Neural progenitor cell (in vitro differentiated cells): ENCODE data around the gene TK1. TPM values are rescaled to one million over a fixed set of nuclear protein-coding genes. Genes with fewer than 3 reads are reported as not detected.

Source experiments
- DNase-seq: peaks from one replicate; pipeline ENCODE4 v3.0.0-alpha.2; 2016; ENCODE audit warnings: low spot score
- H2AFZ ChIP-seq: fragments of 200-600 bp; sonication (generic); replicated peaks from 2 replicates; pipeline ENCODE4 v1.6.1; 2016; ENCODE audit warnings: antibody characterized with exemption
- H3F3A ChIP-seq: fragments of 200-600 bp; sonication (generic); 2 replicates; pipeline ENCODE4 v1.6.1; 2016; ENCODE audit warnings: antibody characterized with exemption, low read depth
- H3K27ac ChIP-seq: fragments of 200-600 bp; sonication (generic); 2 replicates; pipeline ENCODE4 v1.5.1; 2016; ENCODE audit warnings: mild to moderate bottlenecking
- H3K27me3 ChIP-seq: fragments of 200-600 bp; sonication (generic); 2 replicates; pipeline ENCODE4 v1.6.1; 2016; ENCODE audit warnings: mild to moderate bottlenecking, moderate library complexity
- H3K36me3 ChIP-seq: fragments of 200-600 bp; sonication (generic); 2 replicates; pipeline ENCODE4 v1.5.1; 2016
- H3K4me1 ChIP-seq: fragments of 200-600 bp; sonication (generic); 2 replicates; pipeline ENCODE4 v1.6.1; 2016; ENCODE audit warnings: mixed run types
- H3K4me2 ChIP-seq: fragments of 200-600 bp; sonication (generic); 2 replicates; pipeline ENCODE4 v1.6.1; 2016
- H3K4me3 ChIP-seq: fragments of 200-600 bp; sonication (generic); 2 replicates; pipeline ENCODE4 v1.5.1; 2016
- H3K79me2 ChIP-seq: fragments of 200-600 bp; sonication (generic); 2 replicates; pipeline ENCODE4 v1.6.1; 2016; ENCODE audit warnings: low read depth
- H3K9ac ChIP-seq: fragments of 200-600 bp; sonication (generic); 2 replicates; pipeline ENCODE4 v1.6.1; 2016
- H3K9me3 ChIP-seq: fragments of 200-600 bp; sonication (generic); 2 replicates; pipeline ENCODE4 v1.5.1; 2016; ENCODE audit warnings: low read depth
- H4K20me1 ChIP-seq: fragments of 200-600 bp; sonication (generic); 2 replicates; pipeline ENCODE4 v1.6.1; 2016; ENCODE audit warnings: low read depth
- H3K27ac Mint-ChIP-seq: 3 replicates; pipeline ENCODE4 v1.8.0; 2021; ENCODE audit warnings: mixed read lengths
- H3K27me3 Mint-ChIP-seq: 2 replicates; pipeline ENCODE4 v1.8.0; 2022; ENCODE audit warnings: low read depth, mild to moderate bottlenecking, inconsistent platforms, moderate library complexity, mixed read lengths; ENCODE audit not compliant: insufficient read depth
- H3K36me3 Mint-ChIP-seq: 3 replicates; pipeline ENCODE4 v1.8.0; 2021; ENCODE audit warnings: mixed read lengths
- H3K4me1 Mint-ChIP-seq: 3 replicates; pipeline ENCODE4 v1.8.0; 2021; ENCODE audit warnings: mixed read lengths
- H3K4me3 Mint-ChIP-seq: 3 replicates; pipeline ENCODE4 v1.8.0; 2021; ENCODE audit warnings: mild to moderate bottlenecking, moderate library complexity, mixed read lengths
- H3K9me3 Mint-ChIP-seq: 3 replicates; pipeline ENCODE4 v1.8.0; 2020; ENCODE audit warnings: mixed read lengths
- CTCF ChIP-seq: fragments of 200-600 bp; sonication (generic); IDR thresholded peaks from 2 replicates; pipeline ENCODE4 v1.5.1; 2017; ENCODE audit warnings: antibody characterized with exemption, mild to moderate bottlenecking
- EZH2 ChIP-seq: fragments of 200-600 bp; sonication (generic); IDR thresholded peaks from 2 replicates; pipeline ENCODE4 v1.6.1; 2017; ENCODE audit warnings: antibody characterized with exemption, mild to moderate bottlenecking, moderate library complexity
- EZH2phosphoT487 ChIP-seq: fragments of 200-600 bp; sonication (generic); IDR thresholded peaks from 2 replicates; pipeline ENCODE4 v1.6.1; 2017; ENCODE audit warnings: antibody characterized with exemption
- total RNA-seq: library from RNA; depleted of rRNA; stranded (reverse); fragments of >200 nt; gene quantifications from 2 replicates; pipeline ENCODE4 v1.2.3, GENCODE V29; 2015; ENCODE audit warnings: low replicate concordance

Gene TK1
- total RNA-seq, 1 donor from 2014 or later: 27.3 TPM

GRCh38 chr17:78143214-78144146 lies 43.4 kb downstream of the TK1 start:
- peaks cover 13% of the 10 kb centered on the region for H3K27me3 ChIP-seq
- H3K9me3 ChIP-seq: no peaks in the 10 kb centered on the region
- H3K9ac ChIP-seq: no peak overlapping the region
- H3K36me3 ChIP-seq: no peaks in the 10 kb centered on the region
- no peak overlapping the region for H3K4me3 Mint-ChIP-seq
- DNase-seq: no peak
- no peaks in the 10 kb centered on the region for H3K79me2 ChIP-seq
- H3K4me2 ChIP-seq: no peak overlapping the region
- no peaks in the 10 kb centered on the region for H4K20me1 ChIP-seq
- peak overlapping the region; percentile 76 for H3K27ac Mint-ChIP-seq
- H3F3A ChIP-seq: peaks cover 19% of the 10 kb centered on the region
- no peaks in the 10 kb centered on the region for H3K9me3 Mint-ChIP-seq
- TF ChIP-seq EZH2phosphoT487 (no peak), EZH2 (no peak), CTCF (no peak)
- peaks cover 18% of the 10 kb centered on the region for H3K4me1 Mint-ChIP-seq
- H3K4me1 ChIP-seq: no peaks in the 10 kb centered on the region
- peaks cover 9% of the 10 kb centered on the region for H3K27me3 Mint-ChIP-seq
- H3K27ac ChIP-seq: no peak overlapping the region
- H2AFZ ChIP-seq: no peak overlapping the region
- H3K36me3 Mint-ChIP-seq: no peaks in the 10 kb centered on the region
- no peak overlapping the region for H3K4me3 ChIP-seq

GRCh38 chr17:78142119-78142861 lies 44.6 kb downstream of the TK1 start:
- H3K27ac ChIP-seq: no peak overlapping the region
- TF ChIP-seq CTCF (no peak), EZH2phosphoT487 (no peak), EZH2 (no peak)
- no peak overlapping the region for H3K4me2 ChIP-seq
- H2AFZ ChIP-seq: no peak overlapping the region
- H3K79me2 ChIP-seq: no peaks in the 10 kb centered on the region
- H3F3A ChIP-seq: peaks cover 24% of the 10 kb centered on the region
- Mint-ChIP-seq H3K27ac (no peak overlapping the region), H3K4me3 (no peak overlapping the region), H3K4me1 (peaks cover 18% of the 10 kb centered on the region), H3K36me3 (no peaks in the 10 kb centered on the region), H3K9me3 (no peaks in the 10 kb centered on the region), H3K27me3 (peaks cover 7% of the 10 kb centered on the region)
- no peaks in the 10 kb centered on the region for H3K36me3 ChIP-seq
- H3K9ac ChIP-seq: no peak overlapping the region
- H4K20me1 ChIP-seq: no peaks in the 10 kb centered on the region
- no peak for DNase-seq
- H3K4me3 ChIP-seq: no peak overlapping the region
- H3K4me1 ChIP-seq: no peaks in the 10 kb centered on the region
- no peaks in the 10 kb centered on the region for H3K9me3 ChIP-seq
- H3K27me3 ChIP-seq: peaks cover 13% of the 10 kb centered on the region

GRCh38 chr17:78141437-78142118 lies 45.3 kb downstream of the TK1 start:
- DNase-seq: no peak
- H3K27ac Mint-ChIP-seq: no peak overlapping the region
- no peaks in the 10 kb centered on the region for H3K4me1 ChIP-seq
- no peak overlapping the region for H3K4me2 ChIP-seq
- no peak overlapping the region for H3K9ac ChIP-seq
- no peak overlapping the region for H2AFZ ChIP-seq
- no peaks in the 10 kb centered on the region for H3K9me3 ChIP-seq
- H3K36me3 ChIP-seq: no peaks in the 10 kb centered on the region
- H3K27me3 ChIP-seq: peaks cover 13% of the 10 kb centered on the region
- peaks cover 18% of the 10 kb centered on the region for H3K4me1 Mint-ChIP-seq
- H3K4me3 Mint-ChIP-seq: no peak overlapping the region
- no peaks in the 10 kb centered on the region for H3K79me2 ChIP-seq
- no peak overlapping the region for H3K27ac ChIP-seq
- H3K36me3 Mint-ChIP-seq: no peaks in the 10 kb centered on the region
- H3K27me3 Mint-ChIP-seq: peaks cover 7% of the 10 kb centered on the region
- H3F3A ChIP-seq: peaks cover 24% of the 10 kb centered on the region
- no peaks in the 10 kb centered on the region for H3K9me3 Mint-ChIP-seq
- no peak for TF ChIP-seq EZH2
- no peak for TF ChIP-seq EZH2phosphoT487
- no peak for TF ChIP-seq CTCF
- H3K4me3 ChIP-seq: no peak overlapping the region
- H4K20me1 ChIP-seq: no peaks in the 10 kb centered on the region
